GM21390 (cell line): ENCODE data around the gene SLC17A5.

Experiments used
- ATAC-seq: cut with Tn5 transposase; IDR thresholded peaks from one replicate; pipeline ENCODE4 v1.9.1; 2021; ENCODE audit not compliant: unreplicated experiment

The SLC17A5 gene

DNA sequence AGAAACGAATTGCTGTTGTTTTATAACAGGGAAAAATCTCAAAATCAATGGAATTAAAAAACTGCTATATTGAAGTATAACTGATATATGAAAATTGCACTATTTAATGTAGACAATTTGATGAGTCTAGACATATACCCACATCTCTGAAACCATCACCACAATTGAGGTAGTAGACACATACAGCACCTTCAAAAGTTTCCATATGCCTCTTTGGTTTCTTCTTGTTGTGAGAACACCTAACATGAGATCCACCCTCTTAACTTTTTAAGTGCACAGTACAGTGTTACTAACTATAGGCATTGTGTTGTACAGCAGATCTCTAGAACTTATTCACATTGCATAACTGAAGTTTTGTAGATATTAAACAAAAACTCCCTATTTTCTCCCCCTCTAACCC, 14.0 kb upstream of the SLC17A5 start:
- ATAC-seq, result no peak

DNA sequence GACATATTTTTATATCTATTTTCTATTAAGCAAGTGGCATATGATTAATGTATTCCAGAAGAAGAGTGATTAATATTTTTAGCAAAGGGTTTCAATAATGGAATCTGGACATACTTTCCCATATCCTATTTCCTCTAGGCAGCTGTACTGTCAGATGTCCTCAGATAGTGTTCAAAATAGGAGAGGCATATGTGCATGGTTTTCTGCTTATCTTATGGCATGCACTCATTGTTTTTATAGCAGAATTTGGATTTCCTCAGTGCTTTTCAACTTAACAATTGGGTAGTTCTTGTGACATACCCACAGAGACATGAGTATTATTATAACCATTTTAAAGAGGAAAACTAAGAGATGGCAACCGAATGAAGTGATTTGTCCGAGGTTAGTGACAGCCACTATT, 12.6 kb upstream of the SLC17A5 start:
- ATAC-seq, result no peak

DNA sequence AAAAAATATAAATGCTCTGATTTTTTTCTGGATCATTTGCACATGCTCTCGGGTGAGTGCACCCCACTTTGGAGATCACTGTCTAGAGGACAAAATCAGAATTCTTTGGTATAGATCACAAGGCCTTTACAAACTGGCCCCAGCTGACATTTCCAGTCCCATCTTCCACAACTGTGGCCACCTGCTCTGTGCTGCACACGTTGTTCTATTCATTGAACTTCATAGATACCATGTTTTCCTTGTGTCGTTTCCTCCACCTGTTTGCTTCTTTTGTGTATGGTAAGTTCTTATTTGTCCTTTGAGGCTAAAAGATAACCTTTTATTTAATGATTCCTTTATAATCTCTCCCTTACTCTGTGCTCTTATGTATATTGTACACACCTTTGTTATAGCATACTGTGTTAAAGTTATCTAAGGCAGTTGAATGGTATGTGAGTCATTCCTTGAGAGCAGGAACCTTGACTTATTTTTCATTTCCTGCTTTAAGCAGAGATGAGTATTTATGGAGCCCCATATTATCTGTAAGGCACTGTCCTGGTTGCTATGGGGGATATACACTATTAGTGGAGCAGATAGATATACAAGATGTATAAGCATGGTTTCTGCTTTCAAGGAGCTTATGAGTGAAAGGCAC, 12.0 kb upstream of the SLC17A5 start:
- peak; percentile 80 for ATAC-seq

GRCh38 chr6:73664701-73665100, 10.9 kb upstream of the SLC17A5 start:
- ATAC-seq, result no peak

DNA sequence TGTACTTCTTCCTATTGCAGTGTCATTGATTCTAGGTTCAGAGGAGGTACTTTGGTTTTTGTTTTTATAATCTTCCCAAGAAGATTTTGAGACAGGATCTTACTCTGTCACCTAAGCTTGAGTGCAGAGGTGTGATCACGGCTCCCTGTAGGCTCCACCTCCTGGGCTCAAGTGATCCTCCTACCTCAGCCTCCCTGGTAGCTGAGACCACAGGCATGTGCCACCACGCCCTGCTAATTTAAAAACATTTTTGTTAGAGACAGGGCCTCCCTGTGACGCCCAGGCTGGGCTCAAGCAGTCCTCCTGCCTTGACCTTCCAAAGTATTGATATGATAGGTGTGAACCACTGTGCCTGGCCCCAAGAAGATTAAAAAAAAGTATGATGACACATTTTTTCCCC, 3.4 kb upstream of the SLC17A5 start:
- ATAC-seq, result no peak

- no peak for ATAC-seq
Measured at GRCh38 chr6:73656531-73657145, 2.8 kb upstream of the SLC17A5 start.

DNA sequence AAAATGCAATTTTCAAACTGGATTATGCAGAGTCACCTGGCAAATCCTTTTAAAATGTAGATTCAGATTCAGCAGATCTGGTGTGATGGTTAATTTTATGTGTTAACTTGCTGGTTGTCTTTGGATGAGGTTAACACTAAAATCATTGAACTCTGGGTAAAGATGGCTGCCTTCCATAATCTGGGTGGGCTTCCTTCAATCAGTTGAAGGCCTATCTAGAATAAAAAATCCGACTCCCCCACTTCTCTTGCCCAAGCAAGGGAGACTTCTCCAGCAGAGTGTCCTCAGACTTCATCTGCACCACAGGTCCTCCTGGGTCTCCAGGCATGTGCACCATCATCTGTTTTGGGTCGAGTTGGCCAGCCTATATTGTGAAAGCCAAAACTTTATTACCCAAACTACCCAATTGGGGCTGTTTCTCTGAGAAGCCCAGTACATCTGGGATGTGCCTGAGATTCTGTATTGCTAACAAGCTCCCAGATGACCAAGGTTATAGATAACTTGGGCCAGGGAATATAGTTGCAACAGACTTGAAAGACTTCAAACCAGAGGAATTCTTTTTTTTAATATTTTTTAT, 1.6 kb upstream of the SLC17A5 start:
- no peak for ATAC-seq

DNA sequence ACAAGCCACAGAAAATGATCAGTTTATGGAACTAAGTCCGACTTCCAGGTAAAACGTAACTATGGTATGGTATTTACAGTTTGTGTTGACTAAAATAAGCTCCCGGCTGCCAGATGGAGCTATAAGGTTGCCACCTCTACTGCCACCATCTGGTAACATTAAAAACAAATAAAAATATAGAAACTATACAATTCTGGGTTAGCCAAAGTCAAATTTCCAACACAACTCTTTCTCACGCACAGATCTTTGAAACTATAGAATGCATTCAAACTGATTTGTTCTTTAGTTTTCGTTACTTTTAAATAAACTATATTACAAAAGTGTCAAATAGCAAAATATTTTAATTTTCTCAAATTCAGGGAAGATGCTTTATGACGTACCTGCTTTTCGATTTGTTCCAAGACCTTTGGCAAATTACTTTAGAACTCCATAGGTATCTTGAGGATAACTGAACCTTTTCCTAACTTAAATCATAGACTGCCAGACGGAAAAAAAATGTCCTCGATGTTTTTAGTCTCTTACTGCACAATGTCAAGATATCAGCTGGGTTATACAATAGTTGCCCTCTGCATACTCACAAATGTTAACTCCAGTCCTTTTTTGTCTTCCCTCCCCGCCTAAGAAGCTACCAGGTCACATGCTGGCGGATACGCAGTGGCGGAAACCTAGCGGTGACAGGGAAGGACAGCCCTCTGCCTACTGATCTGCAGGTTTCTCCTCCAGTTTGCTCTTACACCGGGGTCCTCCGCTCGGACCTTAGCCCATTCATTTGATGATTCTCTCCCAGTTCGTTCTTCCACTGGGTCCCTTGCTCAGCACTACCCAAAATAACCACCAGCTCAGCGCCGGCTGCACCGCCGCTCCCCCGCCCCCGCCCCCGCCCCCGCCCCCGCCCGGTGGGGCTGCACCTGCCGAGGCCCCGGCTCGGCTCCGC, 888 bp downstream of the SLC17A5 start:
- ATAC-seq, result peak; percentile 46

DNA sequence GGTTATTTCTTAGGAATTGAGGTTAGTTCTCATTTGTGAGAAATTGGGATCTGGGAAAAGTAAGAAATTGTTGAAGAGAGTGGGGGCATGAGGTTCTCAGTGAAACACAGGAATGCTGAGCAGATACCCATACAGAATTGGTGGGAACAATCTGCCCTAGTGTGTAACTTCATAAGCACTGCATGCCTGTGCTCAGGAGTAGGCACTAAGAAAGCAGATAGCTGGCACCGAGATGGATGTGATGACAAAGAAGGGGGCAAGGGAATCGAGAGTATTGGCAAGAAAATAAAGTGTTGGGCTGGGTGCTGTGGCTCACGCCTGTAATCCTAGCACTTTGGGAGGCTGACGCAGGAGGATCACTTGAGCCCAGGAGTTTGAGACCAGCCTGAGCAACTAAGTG, 4.0 kb downstream of the SLC17A5 start:
- ATAC-seq, result no peak

- no peak for ATAC-seq
Measured at GRCh38 chr6:73648166-73648565, 5.6 kb downstream of the SLC17A5 start.

GRCh38 chr6:73644941-73645591, 8.7 kb downstream of the SLC17A5 start:
- ATAC-seq, result no peak

GRCh38 chr6:73644030-73644429, 9.8 kb downstream of the SLC17A5 start:
- no peak for ATAC-seq

GRCh38 chr6:73642530-73642929, 11.3 kb downstream of the SLC17A5 start:
- no peak for ATAC-seq

GRCh38 chr6:73640179-73640750, 13.5 kb downstream of the SLC17A5 start:
- no peak for ATAC-seq

DNA sequence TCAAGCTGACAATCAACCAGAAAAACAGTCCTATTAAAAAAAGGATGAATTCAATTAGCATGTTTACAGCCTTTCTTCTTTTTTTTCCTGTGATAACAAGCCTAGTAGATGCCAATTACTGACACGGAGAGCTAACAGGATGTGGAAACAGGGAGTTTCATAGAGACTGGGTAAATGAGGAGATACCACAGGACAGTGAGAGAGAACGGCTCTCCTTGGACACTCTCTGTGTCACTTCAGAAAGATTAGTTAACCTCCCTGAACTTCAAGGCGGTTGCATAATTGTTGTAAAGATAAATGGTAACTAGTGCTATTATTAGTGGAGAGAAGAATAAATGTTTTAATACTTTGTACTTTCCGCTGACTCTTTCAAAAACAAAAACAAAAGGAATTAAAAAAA, 14.8 kb downstream of the SLC17A5 start:
- ATAC-seq, result no peak

GRCh38 chr6:73637404-73637803, 16.4 kb downstream of the SLC17A5 start:
- no peak for ATAC-seq

DNA sequence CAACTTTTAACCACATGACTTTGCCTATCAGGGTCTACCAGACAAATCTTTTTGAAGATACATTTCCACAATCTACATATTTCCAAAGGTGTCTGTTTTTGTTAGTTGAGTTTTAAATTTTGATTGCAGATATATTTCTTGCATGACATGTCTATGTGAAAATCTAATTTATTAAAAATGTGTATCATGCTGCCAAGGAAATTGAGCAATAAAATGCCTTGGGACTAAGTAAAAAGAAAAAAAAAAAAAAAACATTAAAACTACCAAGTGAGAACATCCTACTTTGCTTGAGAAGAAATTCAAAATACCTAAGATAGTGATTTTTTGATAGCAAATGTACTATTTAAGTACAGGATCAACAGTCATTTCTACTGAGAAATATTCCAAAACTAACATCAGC, 17.7 kb downstream of the SLC17A5 start:
- no peak for ATAC-seq

DNA sequence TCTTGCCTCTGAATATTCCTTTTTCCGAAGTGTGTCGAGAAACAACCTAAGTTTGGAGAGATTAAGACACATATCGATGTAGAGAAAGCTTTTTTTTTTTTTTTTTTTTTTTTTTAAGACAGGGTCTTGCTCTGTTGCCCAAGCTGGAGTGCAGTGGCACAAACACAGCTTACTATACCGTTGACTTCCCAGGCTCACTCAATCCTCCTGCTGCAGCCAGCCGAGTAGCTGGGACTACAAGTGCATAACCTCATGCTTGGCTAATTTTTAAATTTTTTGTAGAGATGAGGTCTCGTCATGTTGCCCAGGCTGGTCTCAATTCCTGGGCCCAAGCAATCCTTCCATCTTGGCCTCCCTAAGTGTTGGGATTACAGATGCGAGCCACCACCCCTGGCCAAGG, 21.4 kb downstream of the SLC17A5 start:
- ATAC-seq, result no peak

- no peak for ATAC-seq
Measured at GRCh38 chr6:73631849-73632248, 21.9 kb downstream of the SLC17A5 start.

- no peak for ATAC-seq
Measured at GRCh38 chr6:73630401-73630800, 23.4 kb downstream of the SLC17A5 start.

- ATAC-seq, result no peak
Measured at GRCh38 chr6:73624896-73625295, 28.9 kb downstream of the SLC17A5 start.
